ENCODE measurements around the gene FBN2. TPM values are rescaled to one million over a fixed set of nuclear protein-coding genes. Genes with fewer than 3 reads are reported as not detected.

The FBN2 gene
- total and polyA plus RNA-seq, 7 donors: 0.23 to 2.0 (median 0.51) TPM; not detected in 1

- Histone ChIP-seq H3K27ac (no peak overlapping the region), H3K4me3 (no peak overlapping the region), H3K36me3 (no peaks in the 10 kb centered on the region), H3K9me3 (no peaks in the 10 kb centered on the region), H3K27me3 (no peaks in the 10 kb centered on the region), H3K4me1 (no peaks in the 10 kb centered on the region)
- DNase-seq: no peak
- TF ChIP-seq CTCF (IDR thresholded peaks at IDR 0.05) (no peak), POLR2AphosphoS5 (IDR thresholded peaks at IDR 0.05) (no peak), EP300 (IDR thresholded peaks at IDR 0.05) (no peak), POLR2A (IDR thresholded peaks at IDR 0.05) (no peak)
- 82 to 90% methylated on average over 13 of the region's 13 CpGs for WGBS, 2 donors
- intact Hi-C loops (cut with DNase I): no loop called here
Observed at GRCh38 chr5:128559300-128560297, 21.6 kb upstream of the FBN2 start.

DNA sequence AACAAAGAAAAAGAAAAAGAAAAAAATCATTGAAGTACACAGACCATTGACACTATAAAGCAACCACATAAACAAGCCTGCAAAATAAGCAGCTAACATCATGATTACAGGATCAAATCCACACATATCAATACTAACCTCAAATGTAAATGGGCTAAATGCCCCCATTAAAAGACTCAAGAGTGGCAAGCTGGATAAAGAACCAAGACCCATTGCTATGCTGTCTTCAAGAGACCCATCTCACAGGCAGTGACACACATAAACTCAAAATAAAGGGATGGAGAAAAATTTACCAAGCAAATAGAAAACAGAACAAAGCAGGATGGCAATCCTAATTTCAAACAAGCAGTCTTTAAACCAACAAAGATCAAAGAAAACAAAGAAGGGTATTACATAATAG, 15.7 kb upstream of the FBN2 start:
- no peak overlapping the region for H3K4me3 ChIP-seq
- H3K27ac ChIP-seq: no peak overlapping the region
- intact Hi-C loops (cut with DNase I): no loop called here
- H3K36me3 ChIP-seq: no peaks in the 10 kb centered on the region
- TF ChIP-seq POLR2AphosphoS5 (IDR thresholded peaks at IDR 0.05): no peak
- TF ChIP-seq POLR2A (IDR thresholded peaks at IDR 0.05): no peak
- TF ChIP-seq CTCF (IDR thresholded peaks at IDR 0.05): no peak
- no peak for TF ChIP-seq EP300 (IDR thresholded peaks at IDR 0.05)
- H3K4me1 ChIP-seq: no peaks in the 10 kb centered on the region
- DNase-seq: no peak
- H3K27me3 ChIP-seq: no peaks in the 10 kb centered on the region
- peaks cover 0 to 7% (median 3%) of the 10 kb centered on the region in 4 donors for H3K9me3 ChIP-seq

DNA sequence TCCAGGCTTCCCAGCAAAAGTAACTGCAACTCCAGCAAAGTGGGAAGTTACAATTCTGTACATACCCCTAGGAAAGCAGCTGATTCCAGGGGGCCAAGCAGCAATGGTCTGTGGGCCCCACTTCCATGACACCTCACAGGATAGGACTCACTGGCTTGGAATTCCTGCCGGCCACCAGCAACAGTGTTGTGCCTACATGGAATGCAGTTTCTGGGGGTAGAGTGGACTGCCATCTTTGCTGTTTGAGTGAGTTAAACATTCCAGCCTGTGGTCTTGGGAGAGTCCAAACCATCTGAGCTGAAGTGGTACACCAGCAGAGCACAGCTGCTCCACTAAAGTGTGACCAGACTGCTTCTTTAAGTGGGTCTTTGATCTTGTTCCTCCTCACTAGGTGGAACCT, 13.4 kb upstream of the FBN2 start:
- H3K36me3 ChIP-seq: no peaks in the 10 kb centered on the region
- intact Hi-C loops (cut with DNase I): no loop called here
- peaks cover 0 to 7% (median 3%) of the 10 kb centered on the region in 4 donors for H3K9me3 ChIP-seq
- H3K27me3 ChIP-seq: no peaks in the 10 kb centered on the region
- H3K4me1 ChIP-seq: no peaks in the 10 kb centered on the region
- H3K4me3 ChIP-seq: no peak overlapping the region
- WGBS, 2 donors: 96% methylated on average over 1 of the region's 1 CpG
- TF ChIP-seq POLR2A (IDR thresholded peaks at IDR 0.05) (no peak), EP300 (IDR thresholded peaks at IDR 0.05) (no peak), POLR2AphosphoS5 (IDR thresholded peaks at IDR 0.05) (no peak), CTCF (IDR thresholded peaks at IDR 0.05) (no peak)
- no peak for DNase-seq
- no peak overlapping the region for H3K27ac ChIP-seq

DNA sequence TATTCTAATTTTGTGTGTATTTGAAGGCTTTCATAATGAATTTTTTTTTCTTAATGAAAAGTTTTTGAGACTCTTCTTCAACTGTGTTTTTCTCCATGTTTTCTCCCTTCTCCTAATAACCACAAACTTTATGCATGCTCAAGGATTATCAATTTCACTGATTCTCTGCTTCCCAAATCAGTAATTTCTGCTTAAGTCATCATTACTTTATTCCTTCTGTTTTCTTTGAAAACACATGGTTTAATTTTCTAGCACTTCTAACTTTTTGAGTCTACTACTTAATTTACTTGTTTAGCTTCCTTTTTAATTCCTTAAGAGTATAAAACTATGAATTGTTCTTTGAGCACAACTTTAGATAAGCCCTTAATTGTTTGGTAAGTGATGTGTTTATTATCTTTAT, 11.5 kb upstream of the FBN2 start:
- no peaks in the 10 kb centered on the region for H3K4me1 ChIP-seq
- DNase-seq: no peak
- TF ChIP-seq EP300 (IDR thresholded peaks at IDR 0.05): no peak
- TF ChIP-seq POLR2A (IDR thresholded peaks at IDR 0.05): no peak
- no peak for TF ChIP-seq CTCF (IDR thresholded peaks at IDR 0.05)
- no peak for TF ChIP-seq POLR2AphosphoS5 (IDR thresholded peaks at IDR 0.05)
- H3K27ac ChIP-seq: no peak overlapping the region
- H3K36me3 ChIP-seq: no peaks in the 10 kb centered on the region
- peaks cover 0 to 7% (median 3%) of the 10 kb centered on the region in 4 donors for H3K9me3 ChIP-seq
- intact Hi-C loops (cut with DNase I): no loop called here
- no peak overlapping the region for H3K4me3 ChIP-seq
- H3K27me3 ChIP-seq: no peaks in the 10 kb centered on the region
